HUDEP-2 (cell line): ENCODE measurements around the gene KIAA1217.

ENCODE experiments used
- DNase-seq, 76 experiments: peaks; one replicate each; lab custom pipeline; 2025; ENCODE audit not compliant: unreplicated experiment in 76 of 76; lab: John Stamatoyannopoulos, UW

KIAA1217 gene

GRCh38 chr10:24390146-24390700, 181.3 kb downstream of the KIAA1217 start:
- DNase-seq: no peak

- DNase-seq: no peak
These were observed 181.8 kb downstream of the KIAA1217 start for GRCh38 chr10:24390746-24391145.

GRCh38 chr10:24393201-24393600, 184.3 kb downstream of the KIAA1217 start:
- DNase-seq: no peak

- DNase-seq: no peak
These were observed 185.7 kb downstream of the KIAA1217 start for GRCh38 chr10:24394461-24395190.

GRCh38 chr10:24396396-24396795, 187.5 kb downstream of the KIAA1217 start:
- no peak for DNase-seq

- DNase-seq: no peak
These were observed 188.7 kb downstream of the KIAA1217 start for GRCh38 chr10:24397662-24398061.

GRCh38 chr10:24404567-24404966, 195.6 kb downstream of the KIAA1217 start:
- DNase-seq: no peak

GRCh38 chr10:24405635-24406034, 196.7 kb downstream of the KIAA1217 start:
- DNase-seq: no peak

GRCh38 chr10:24406809-24407483, 198.0 kb downstream of the KIAA1217 start:
- DNase-seq: no peak

- DNase-seq: no peak
These were observed 199.0 kb downstream of the KIAA1217 start for GRCh38 chr10:24407928-24408327.

GRCh38 chr10:24408365-24408764, 199.4 kb downstream of the KIAA1217 start:
- no peak for DNase-seq

- DNase-seq: no peak
These were observed 205.7 kb downstream of the KIAA1217 start for GRCh38 chr10:24414597-24414996.

- DNase-seq: no peak
These were observed 206.7 kb downstream of the KIAA1217 start for GRCh38 chr10:24415455-24416125.

GRCh38 chr10:24416248-24416647, 207.3 kb downstream of the KIAA1217 start:
- no peak for DNase-seq

GRCh38 chr10:24417053-24417452, 208.1 kb downstream of the KIAA1217 start:
- no peak for DNase-seq

- no peak for DNase-seq
These were observed 209.6 kb downstream of the KIAA1217 start for GRCh38 chr10:24418532-24418931.

GRCh38 chr10:24419066-24419465, 210.1 kb downstream of the KIAA1217 start:
- no peak for DNase-seq

- no peak for DNase-seq
These were observed 216.2 kb downstream of the KIAA1217 start for GRCh38 chr10:24425151-24425550.

GRCh38 chr10:24427678-24428409, 218.9 kb downstream of the KIAA1217 start:
- DNase-seq: no peak

- DNase-seq: no peak
These were observed 219.5 kb downstream of the KIAA1217 start for GRCh38 chr10:24428410-24428782.

GRCh38 chr10:24430591-24430990, 221.7 kb downstream of the KIAA1217 start:
- no peak for DNase-seq
